Mucosa of rectum (tissue), 2 donors: Measurements from ENCODE around the gene SDCBP2.

Source experiments
- H3K27ac ChIP-seq, 2 donors: one replicate each; pipeline ENCODE4 v1.7.0; 2013; ENCODE audit warnings: inconsistent platforms in 2 of 2, low read depth in 2 of 2, low read length in 2 of 2
- H3K27me3 ChIP-seq, 2 donors: one replicate each; pipeline ENCODE4 v1.7.0; 2013; ENCODE audit warnings: low read length in 2 of 2; ENCODE audit not compliant: control insufficient read depth in 2 of 2, insufficient read depth in 2 of 2
- H3K36me3 ChIP-seq, 2 donors: one replicate each; pipeline ENCODE4 v1.7.0; 2013; ENCODE audit warnings: low read length in 2 of 2; ENCODE audit not compliant: control insufficient read depth in 2 of 2, insufficient read depth in 2 of 2
- H3K4me1 ChIP-seq, 2 donors: one replicate each; pipeline ENCODE4 v1.7.0; 2013; ENCODE audit warnings: low read length in 2 of 2, mild to moderate bottlenecking in 1 of 2; ENCODE audit not compliant: control insufficient read depth in 2 of 2, insufficient read depth in 2 of 2
- H3K4me3 ChIP-seq, 2 donors: one replicate each; pipeline ENCODE4 v1.7.0; 2013; ENCODE audit warnings: low read length in 2 of 2
- H3K9ac ChIP-seq, 2 donors: one replicate each; pipeline ENCODE4 v1.7.0; 2013; ENCODE audit warnings: low read length in 2 of 2, low read depth in 1 of 2, mild to moderate bottlenecking in 1 of 2
- H3K9me3 ChIP-seq, 2 donors: one replicate each; pipeline ENCODE4 v1.7.0; 2013; ENCODE audit warnings: low read length in 2 of 2; ENCODE audit not compliant: control insufficient read depth in 2 of 2
- donor health status: healthy.
- donor health status: Normal muscosa, but diverticular disease.

SDCBP2 gene

GRCh38 chr20:1323256-1323655, 5.7 kb downstream of the SDCBP2 start:
- peak overlapping the region; percentile 19 to 62 for H3K27ac ChIP-seq
- peaks cover 2 to 4% of the 10 kb centered on the region in 2 donors for H3K36me3 ChIP-seq
- H3K4me3 ChIP-seq: no peak overlapping the region
- no peaks in the 10 kb centered on the region for H3K9me3 ChIP-seq
- no peak overlapping the region for H3K9ac ChIP-seq
- H3K4me1 ChIP-seq: peaks cover 27% of the 10 kb centered on the region in 2 donors
- no peaks in the 10 kb centered on the region for H3K27me3 ChIP-seq

- H3K27me3 ChIP-seq: no peaks in the 10 kb centered on the region
- peaks cover 3 to 4% of the 10 kb centered on the region in 2 donors for H3K36me3 ChIP-seq
- peak overlapping the region; percentile 19 to 62 for H3K27ac ChIP-seq
- H3K9me3 ChIP-seq: no peaks in the 10 kb centered on the region
- H3K4me3 ChIP-seq: no peak overlapping the region
- no peak overlapping the region for H3K9ac ChIP-seq
- peaks cover 21 to 22% of the 10 kb centered on the region in 2 donors for H3K4me1 ChIP-seq
Observed at GRCh38 chr20:1322511-1323245, 6.3 kb downstream of the SDCBP2 start.

GRCh38 chr20:1321654-1321939, 7.3 kb downstream of the SDCBP2 start:
- Histone ChIP-seq H3K9me3 (no peaks in the 10 kb centered on the region), H3K9ac (no peak overlapping the region), H3K4me1 (peaks cover 12 to 14% of the 10 kb centered on the region in 2 donors), H3K36me3 (peaks cover 3 to 9% of the 10 kb centered on the region in 2 donors), H3K4me3 (no peak overlapping the region), H3K27me3 (no peaks in the 10 kb centered on the region), H3K27ac (no peak overlapping the region)

- peaks cover 7 to 8% of the 10 kb centered on the region in 2 donors for H3K4me1 ChIP-seq
- H3K36me3 ChIP-seq: peaks cover 3 to 9% of the 10 kb centered on the region in 2 donors
Observed at GRCh38 chr20:1320902-1321653, 7.9 kb downstream of the SDCBP2 start.

GRCh38 chr20:1320016-1320415, 8.9 kb downstream of the SDCBP2 start:
- H3K36me3 ChIP-seq: peaks cover 3 to 9% of the 10 kb centered on the region in 2 donors
- no peak overlapping the region for H3K9ac ChIP-seq
- H3K27ac ChIP-seq: no peak overlapping the region
- no peaks in the 10 kb centered on the region for H3K9me3 ChIP-seq
- no peak overlapping the region for H3K4me3 ChIP-seq
- H3K27me3 ChIP-seq: no peaks in the 10 kb centered on the region
- peaks cover 3 to 4% of the 10 kb centered on the region in 2 donors for H3K4me1 ChIP-seq

More at GRCh38 chr20:1320902-1321653, 7.9 kb downstream of the SDCBP2 start:
- H3K27me3 ChIP-seq: no peaks in the 10 kb centered on the region
- H3K4me3 ChIP-seq: no peak overlapping the region
- no peak overlapping the region for H3K9ac ChIP-seq
- H3K9me3 ChIP-seq: no peaks in the 10 kb centered on the region
- H3K27ac ChIP-seq: no peak overlapping the region

GRCh38 chr20:1319462-1319861, 9.5 kb downstream of the SDCBP2 start:
- no peak overlapping the region for H3K9ac ChIP-seq

GRCh38 chr20:1319051-1319450, 9.9 kb downstream of the SDCBP2 start:
- Histone ChIP-seq H3K4me3 (no peak overlapping the region), H3K27ac (no peak overlapping the region), H3K4me1 (no peaks in the 10 kb centered on the region), H3K9ac (no peak overlapping the region), H3K36me3 (peaks cover 3 to 9% of the 10 kb centered on the region in 2 donors), H3K27me3 (no peaks in the 10 kb centered on the region), H3K9me3 (no peaks in the 10 kb centered on the region)

More at GRCh38 chr20:1319462-1319861, 9.5 kb downstream of the SDCBP2 start:
- H3K27ac ChIP-seq: no peak overlapping the region
- H3K36me3 ChIP-seq: peaks cover 3 to 9% of the 10 kb centered on the region in 2 donors
- H3K4me1 ChIP-seq: peaks cover 0 to 1% of the 10 kb centered on the region in 2 donors
- H3K27me3 ChIP-seq: no peaks in the 10 kb centered on the region
- no peaks in the 10 kb centered on the region for H3K9me3 ChIP-seq
- H3K4me3 ChIP-seq: no peak overlapping the region

- Histone ChIP-seq H3K27ac (no peak overlapping the region), H3K4me3 (no peak overlapping the region), H3K9ac (no peak overlapping the region)
Observed at GRCh38 chr20:1317545-1318255, 11.2 kb downstream of the SDCBP2 start.

GRCh38 chr20:1315804-1316203, 13.1 kb downstream of the SDCBP2 start:
- H3K27ac ChIP-seq: no peak overlapping the region
- H3K4me3 ChIP-seq: no peak overlapping the region
- H3K27me3 ChIP-seq: no peaks in the 10 kb centered on the region
- no peak overlapping the region for H3K9ac ChIP-seq
- no peaks in the 10 kb centered on the region for H3K9me3 ChIP-seq
- H3K36me3 ChIP-seq: peaks cover 10 to 31% of the 10 kb centered on the region in 2 donors
- H3K4me1 ChIP-seq: peaks cover 0 to 5% of the 10 kb centered on the region in 2 donors

More at GRCh38 chr20:1317545-1318255, 11.2 kb downstream of the SDCBP2 start:
- H3K9me3 ChIP-seq: no peaks in the 10 kb centered on the region
- H3K36me3 ChIP-seq: peaks cover 3 to 13% of the 10 kb centered on the region in 2 donors
- H3K27me3 ChIP-seq: no peaks in the 10 kb centered on the region
- H3K4me1 ChIP-seq: peaks cover 0 to 5% of the 10 kb centered on the region in 2 donors
